ENCODE data around the gene JAG2. TPM values are rescaled to one million over a fixed set of nuclear protein-coding genes. Genes with fewer than 3 reads are reported as not detected.

The JAG2 gene
- total and polyA plus RNA-seq, 2 of the 13 experiments (the other 11 are each of a cell fraction or from before 2014, with no cell fraction given): 0.04 to 0.16 TPM

- Histone ChIP-seq H3K4me1 (ENCODE audit: insufficient read depth, low read length) (no peaks in the 10 kb centered on the region), H3K4me3 (replicated peaks in 1 of 3; ENCODE audit: insufficient read depth in 1 of 3, low read depth in 2 of 3, low read length in 3 of 3) (no peak overlapping the region), H2AFZ (ENCODE audit: low read length) (no peak overlapping the region), H4K20me1 (ENCODE audit: insufficient read depth, low read length) (no peaks in the 10 kb centered on the region), H3K4me2 (ENCODE audit: low read depth, low read length) (no peak overlapping the region), H3K79me2 (ENCODE audit: insufficient read depth, low read length) (no peaks in the 10 kb centered on the region), H3K36me3 (replicated peaks in 1 of 2; ENCODE audit: control insufficient read depth in 1 of 2, insufficient read depth in 2 of 2, low read length in 2 of 2) (no peaks in the 10 kb centered on the region), H3K9ac (ENCODE audit: insufficient read depth, low read depth, low read length) (no peak overlapping the region), H3K27ac (ENCODE audit: extremely low read length, insufficient read depth, low read length) (no peak overlapping the region), H3K9me3 (ENCODE audit: low read length) (peaks cover 3% of the 10 kb centered on the region; the same call in 1 of the 2 replicates), H3K27me3 (ENCODE audit: control insufficient read depth in 1 of 2, insufficient read depth in 2 of 2, low read length in 2 of 2) (peaks cover 4 to 50% of the 10 kb centered on the region in 2 experiments; a peak in 4 of 5 replicates)
- WGBS (ENCODE audit: low lambda C conversion rate): 31% methylated on average over 6 of the region's 6 CpGs
- ChIA-PET CTCF (ENCODE audit: low intra/inter-chr PET ratio, low total read pairs) (no interaction called here), POLR2A (no interaction called here)
- intact Hi-C loops (cut with micrococcal nuclease; ENCODE audit: unreplicated experiment): no loop called here
- in situ Hi-C loops (cut with HindIII; ENCODE audit: extremely low pct_ligation_motif_present, low pct_unique_long_range_greater_than_20kb): loop anchor here (10.0 kb wide), 1 partner anchor 45 kb away; no protein-coding TSS in a partner anchor
- ATAC-seq: no peak
- FAIRE-seq: no peak
- no TSS peak for BruUV-seq (replicated peaks)
- no peak for DNase-seq (ENCODE audit: low spot score)
- no peak for TF ChIP-seq FOSL2 (CRISPR knock-in tag; IDR thresholded peaks at IDR 0.05)
- TF ChIP-seq ZNF337 (CRISPR knock-in tag; IDR thresholded peaks at IDR 0.05; ENCODE audit: borderline replicate concordance, low read depth): no peak
- no peak for TF ChIP-seq HNF1A (IDR thresholded peaks at IDR 0.05; ENCODE audit: low read depth)
- TF ChIP-seq HNF1A (CRISPR knock-in tag; IDR thresholded peaks at IDR 0.05; ENCODE audit: borderline replicate concordance): no peak
- TF ChIP-seq ZNF619 (CRISPR knock-in tag; IDR thresholded peaks at IDR 0.05): no peak
- no peak for TF ChIP-seq GABPA (IDR thresholded peaks at IDR 0.05; ENCODE audit: low read depth, low read length)
- no peak for TF ChIP-seq GABPA (CRISPR knock-in tag; IDR thresholded peaks at IDR 0.05; ENCODE audit: low read depth)
- no peak for TF ChIP-seq ZNF576 (CRISPR knock-in tag; IDR thresholded peaks at IDR 0.05)
- no peak for TF ChIP-seq NR2F1 (CRISPR knock-in tag; IDR thresholded peaks at IDR 0.05)
- TF ChIP-seq BATF2 (CRISPR knock-in tag; IDR thresholded peaks at IDR 0.05): no peak
- no peak for TF ChIP-seq ATF2 (CRISPR knock-in tag; IDR thresholded peaks at IDR 0.05)
- TF ChIP-seq ZNF557 (CRISPR knock-in tag; IDR thresholded peaks at IDR 0.05): no peak
- TF ChIP-seq ZNF660 (CRISPR knock-in tag; IDR thresholded peaks at IDR 0.05; ENCODE audit: borderline replicate concordance, low read depth): no peak
- no peak for TF ChIP-seq TOE1 (CRISPR knock-in tag; IDR thresholded peaks at IDR 0.05)
- TF ChIP-seq ZNF33B (CRISPR knock-in tag; IDR thresholded peaks at IDR 0.05): no peak
- no peak for TF ChIP-seq ZSCAN31 (CRISPR knock-in tag; IDR thresholded peaks at IDR 0.05; ENCODE audit: low read depth)
- no peak for TF ChIP-seq ZFP90 (CRISPR knock-in tag; IDR thresholded peaks at IDR 0.05; ENCODE audit: borderline replicate concordance)
- no peak for TF ChIP-seq TBL1XR1 (IDR thresholded peaks at IDR 0.05; ENCODE audit: borderline replicate concordance, low read length, partially characterized antibody)
- TF ChIP-seq MAF1 (CRISPR knock-in tag; IDR thresholded peaks at IDR 0.05; ENCODE audit: borderline replicate concordance): no peak
Observed at GRCh38 chr14:105099778-105100177, 68.8 kb downstream of the JAG2 start.
